Right lobe of liver (tissue), 4 donors: ENCODE results near the gene RBM19.

Experiments used
- POLR2A ChIP-seq: fragments of 450-650 bp; IDR thresholded peaks from one replicate; pipeline ENCODE4 v1.6.1; 2017; ENCODE audit warnings: antibody characterized with exemption, mild to moderate bottlenecking
- TF ChIP-seq, protein P1 (sequence below), 4 donors: fragments of 200-600 bp in 3 of 4; fragments of 450-650 bp in 1 of 4; IDR thresholded peaks; one replicate each; pipeline versions ENCODE4 v1.5.1 to v1.8.0; 2016 to 2022; ENCODE audit warnings: antibody characterized with exemption in 4 of 4, mild to moderate bottlenecking in 2 of 4
- donor health status: DM: no; HTN: no; CAD: no.
- donor health status: DM: no; HTN: no; CAD: no.
- donor health status: DM: no; HTN: yes; CAD: no.

DNA sequence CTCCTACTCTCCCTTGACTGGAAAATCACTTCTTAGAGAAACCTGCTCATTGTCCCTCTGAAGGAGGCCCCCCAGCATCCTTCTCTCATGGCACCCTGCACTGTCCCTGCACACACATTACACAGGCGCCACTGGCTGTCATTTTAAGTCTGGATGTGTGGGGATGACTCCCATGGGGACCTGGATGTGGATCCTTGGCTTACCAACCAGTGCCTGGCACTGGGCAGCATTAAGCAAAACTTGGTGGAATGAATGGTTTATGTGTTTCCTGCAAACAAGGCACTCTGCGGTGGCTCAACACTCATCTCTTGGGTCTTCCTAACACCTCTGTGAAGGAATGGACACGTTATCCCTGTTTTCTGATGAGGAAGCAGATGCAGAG, 162.4 kb downstream of the RBM19 start:
- TF ChIP-seq, protein P1, sequence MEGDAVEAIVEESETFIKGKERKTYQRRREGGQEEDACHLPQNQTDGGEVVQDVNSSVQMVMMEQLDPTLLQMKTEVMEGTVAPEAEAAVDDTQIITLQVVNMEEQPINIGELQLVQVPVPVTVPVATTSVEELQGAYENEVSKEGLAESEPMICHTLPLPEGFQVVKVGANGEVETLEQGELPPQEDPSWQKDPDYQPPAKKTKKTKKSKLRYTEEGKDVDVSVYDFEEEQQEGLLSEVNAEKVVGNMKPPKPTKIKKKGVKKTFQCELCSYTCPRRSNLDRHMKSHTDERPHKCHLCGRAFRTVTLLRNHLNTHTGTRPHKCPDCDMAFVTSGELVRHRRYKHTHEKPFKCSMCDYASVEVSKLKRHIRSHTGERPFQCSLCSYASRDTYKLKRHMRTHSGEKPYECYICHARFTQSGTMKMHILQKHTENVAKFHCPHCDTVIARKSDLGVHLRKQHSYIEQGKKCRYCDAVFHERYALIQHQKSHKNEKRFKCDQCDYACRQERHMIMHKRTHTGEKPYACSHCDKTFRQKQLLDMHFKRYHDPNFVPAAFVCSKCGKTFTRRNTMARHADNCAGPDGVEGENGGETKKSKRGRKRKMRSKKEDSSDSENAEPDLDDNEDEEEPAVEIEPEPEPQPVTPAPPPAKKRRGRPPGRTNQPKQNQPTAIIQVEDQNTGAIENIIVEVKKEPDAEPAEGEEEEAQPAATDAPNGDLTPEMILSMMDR (IDR thresholded peaks at IDR 0.05), result no peak
- no peak for TF ChIP-seq POLR2A
